Measurements from ENCODE around the gene MICAL2. TPM values are rescaled to one million over a fixed set of nuclear protein-coding genes. Genes with fewer than 3 reads are reported as not detected.
A peak's percentile ranks its signal among the peaks of the same experiment; 100 is the strongest.

Gene MICAL2
- total and polyA plus RNA-seq, 10 of the 15 experiments (the other 5 are each of a cell fraction or from before 2014, with no cell fraction given): 0.90 to 5.6 (median 2.4) TPM

- ChIA-PET POLR2A (interaction anchor here (0.5 kb wide), 1 partner anchor 158 kb away, joined by 3 read pairs; no protein-coding TSS in a partner anchor), RAD21 (ENCODE audit: unreplicated experiment) (interaction anchor here (0.8 to 3.7 kb wide), 14 partner anchors 30 to 188 kb away, joined by 3 to 22 read pairs (median 4); no protein-coding TSS in a partner anchor), CTCF (interaction anchor here (0.7 to 8.3 kb wide), 32 partner anchors 11 to 196 kb away, joined by 3 to 104 read pairs (median 4); no protein-coding TSS in a partner anchor), SMC1A (ENCODE audit: uncharacterized antibody, unreplicated experiment) (interaction anchor here (0.5 to 3.1 kb wide), 24 partner anchors 12 to 1199 kb away, joined by 3 to 26 read pairs (median 5); no protein-coding TSS in a partner anchor)
- no peaks in the 10 kb centered on the region for H3K9me3 ChIP-seq (replicated peaks; ENCODE audit: control insufficient read depth, insufficient read depth, low read length)
- no peak overlapping the region for H3K9ac ChIP-seq (ENCODE audit: control insufficient read depth, insufficient read depth, low read length)
- peak; percentile 48 for DNase-seq (ENCODE audit: low read depth, low spot score)
- H3K27me3 ChIP-seq (replicated peaks in 1 of 2; ENCODE audit: control insufficient read depth in 2 of 2, insufficient read depth in 2 of 2, low read length in 1 of 2): no peaks in the 10 kb centered on the region
- FAIRE-seq: peak; percentile 41
- in situ Hi-C loops (cut with MboI): loop anchor here (5.0 kb wide), 1 partner anchor 189 kb away; no protein-coding TSS in a partner anchor
- 21% methylated on average over 13 of the region's 13 CpGs for WGBS (ENCODE audit: insufficient coverage, insufficient replicate concordance, low lambda C conversion rate, missing lambda C conversion rate)
- H3K36me3 ChIP-seq (ENCODE audit: control insufficient read depth in 2 of 2, insufficient read depth in 2 of 2, low read length in 1 of 2): no peaks in the 10 kb centered on the region
- H3K27ac ChIP-seq (ENCODE audit: control insufficient read depth, insufficient read depth): 0 out of 2 replicates have a peak overlapping the region, but pooled peaks have one; percentile 1
- H3K4me3 ChIP-seq: no peak overlapping the region
- H3K4me2 ChIP-seq (ENCODE audit: control insufficient read depth, insufficient read depth): peak overlapping the region; percentile 11
- H2AFZ ChIP-seq (ENCODE audit: control insufficient read depth, low read depth, low read length): peak overlapping the region; percentile 66
- no peaks in the 10 kb centered on the region for H3K79me2 ChIP-seq (ENCODE audit: control insufficient read depth, insufficient read depth, low read length)
- intact Hi-C loops (cut with micrococcal nuclease; ENCODE audit: unreplicated experiment): loop anchor here (1.0 to 2.0 kb wide), 4 partner anchors 47 to 189 kb away; no protein-coding TSS in a partner anchor
- BruUV-seq (replicated peaks): no TSS peak
- peak; percentile 93 for ATAC-seq
- H3K4me1 ChIP-seq (ENCODE audit: control insufficient read depth, insufficient read depth, low read length): peaks cover 7% of the 10 kb centered on the region
- no peaks in the 10 kb centered on the region for H4K20me1 ChIP-seq (ENCODE audit: control insufficient read depth, insufficient read depth)
- no peak for TF ChIP-seq HDGF (IDR thresholded peaks at IDR 0.05)
- no peak for TF ChIP-seq WRNIP1 (IDR thresholded peaks at IDR 0.05; ENCODE audit: borderline replicate concordance, low read depth, low read length)
- TF ChIP-seq STAT3 (IDR thresholded peaks at IDR 0.05; ENCODE audit: low read depth, low read length): 0 out of 2 replicates have a peak, but pooled peaks have one; percentile 42
- TF ChIP-seq ZZZ3 (IDR thresholded peaks at IDR 0.05; ENCODE audit: control insufficient read depth, insufficient read length, low read depth): no peak
- no peak for TF ChIP-seq BCL11A (IDR thresholded peaks at IDR 0.05; ENCODE audit: low read depth, low read length)
- no peak for TF ChIP-seq ZSCAN29 (IDR thresholded peaks at IDR 0.05)
- TF ChIP-seq IKZF2 (IDR thresholded peaks at IDR 0.05): peak; percentile 27 to 48; a peak in 2 of 4 replicates
- TF ChIP-seq BHLHE40 (IDR thresholded peaks at IDR 0.05; ENCODE audit: borderline replicate concordance in 1 of 2, low read depth in 2 of 2, low read length in 1 of 2): 0 out of 4 replicates have a peak, but pooled peaks of 1 of the 2 experiments have one; percentile 33
- TF ChIP-seq CBX3 (IDR thresholded peaks at IDR 0.05; ENCODE audit: borderline replicate concordance, low read depth): no peak
- no peak for TF ChIP-seq ZNF687 (IDR thresholded peaks at IDR 0.05)
- TF ChIP-seq EP300 (IDR thresholded peaks at IDR 0.05; ENCODE audit: borderline replicate concordance in 1 of 2, control insufficient read depth in 1 of 2, low read depth in 2 of 2, low read length in 2 of 2): 0 out of 4 replicates have a peak, but pooled peaks of 1 of the 2 experiments have one; percentile 31
- TF ChIP-seq NFIC (IDR thresholded peaks at IDR 0.05; ENCODE audit: low read depth, low read length): peak; percentile 30; the same call in 1 of the 2 replicates
- TF ChIP-seq RAD21 (IDR thresholded peaks at IDR 0.05; ENCODE audit: insufficient read depth, low read depth, low read length): peak; percentile 82
- no peak for TF ChIP-seq ASH2L (IDR thresholded peaks at IDR 0.05; ENCODE audit: borderline replicate concordance, low read depth)
- TF ChIP-seq CTCF (IDR thresholded peaks at IDR 0.05 in 2 of 3, conservative IDR thresholded peaks at IDR 0.05 in 1 of 3; ENCODE audit: control insufficient read depth in 2 of 3, extremely low read depth in 1 of 3, insufficient read depth in 1 of 3, low read depth in 3 of 3, low read length in 3 of 3): peak; percentile 52 to 72 (median 67)
- TF ChIP-seq SMC3 (IDR thresholded peaks at IDR 0.05; ENCODE audit: borderline replicate concordance, low read length): peak; percentile 84
Measured at GRCh38 chr11:12235947-12236743, 125.8 kb downstream of the MICAL2 start.
